ENCODE data around the gene TSPAN32. TPM values are rescaled to one million over a fixed set of nuclear protein-coding genes. Genes with fewer than 3 reads are reported as not detected.

The TSPAN32 gene
- total RNA-seq, 2 experiments from 2014 or later, result 77.6 to 98.9 TPM

- no peaks in the 10 kb centered on the region for H3K27me3 Mint-ChIP-seq
- H3K4me3 Mint-ChIP-seq, result no peak overlapping the region
- ChIA-PET POLR2A (no interaction called here), CTCF (interaction anchor here (1.0 to 1.2 kb wide), 2 partner anchors 12 to 14 kb away, joined by 3 read pairs; no protein-coding TSS in a partner anchor)
- H3K27ac Mint-ChIP-seq, result no peak overlapping the region
- H3K9me3 Mint-ChIP-seq, result no peaks in the 10 kb centered on the region
- DNase-seq, result no peak
- H3K36me3 Mint-ChIP-seq (ENCODE audit: low read depth), result no peaks in the 10 kb centered on the region
- peaks cover 19% of the 10 kb centered on the region for H3K4me1 Mint-ChIP-seq
Measured at GRCh38 chr11:2263071-2263565, 38.7 kb upstream of the TSPAN32 start.

DNA sequence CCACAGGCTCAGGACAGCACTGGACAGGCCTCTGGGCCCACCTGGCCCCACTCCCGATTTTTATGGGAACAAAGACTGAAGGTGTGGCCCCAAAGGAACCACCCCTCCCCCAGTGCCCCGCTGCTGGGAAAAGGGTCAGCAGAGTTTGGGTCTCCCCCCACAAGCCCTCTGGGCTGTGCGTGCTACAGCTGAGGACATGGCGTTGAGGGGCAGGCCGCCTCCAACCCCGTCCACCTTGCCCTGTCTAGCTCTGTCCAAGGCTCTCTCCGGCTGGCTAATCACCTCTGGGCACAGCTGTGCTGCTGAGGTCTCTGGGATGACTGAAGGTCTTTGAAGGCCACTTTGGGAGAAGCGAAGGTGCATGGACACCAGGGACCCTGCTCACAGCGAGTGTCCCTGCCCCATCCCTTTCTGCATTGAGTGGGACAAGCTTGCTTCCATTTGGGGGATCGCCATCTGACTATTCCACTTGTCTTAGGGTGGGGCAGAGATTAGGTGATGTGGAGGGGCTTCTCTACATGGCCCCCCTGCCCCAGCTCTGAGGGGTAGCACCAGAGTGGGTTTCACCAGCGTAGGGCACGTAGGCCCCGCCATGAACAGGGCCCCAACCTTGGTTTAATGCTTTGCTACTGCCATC, 38.0 kb upstream of the TSPAN32 start:
- H3K27me3 Mint-ChIP-seq, result peaks cover 4% of the 10 kb centered on the region
- H3K9me3 Mint-ChIP-seq, result no peaks in the 10 kb centered on the region
- no peaks in the 10 kb centered on the region for H3K36me3 Mint-ChIP-seq (ENCODE audit: low read depth)
- DNase-seq, result no peak
- H3K4me1 Mint-ChIP-seq, result peaks cover 22% of the 10 kb centered on the region
- no peak overlapping the region for H3K4me3 Mint-ChIP-seq
- H3K27ac Mint-ChIP-seq, result no peak overlapping the region
- ChIA-PET POLR2A (no interaction called here), CTCF (interaction anchor here (1.2 kb wide), 1 partner anchor 11 kb away, joined by 3 read pairs; no protein-coding TSS in a partner anchor)

DNA sequence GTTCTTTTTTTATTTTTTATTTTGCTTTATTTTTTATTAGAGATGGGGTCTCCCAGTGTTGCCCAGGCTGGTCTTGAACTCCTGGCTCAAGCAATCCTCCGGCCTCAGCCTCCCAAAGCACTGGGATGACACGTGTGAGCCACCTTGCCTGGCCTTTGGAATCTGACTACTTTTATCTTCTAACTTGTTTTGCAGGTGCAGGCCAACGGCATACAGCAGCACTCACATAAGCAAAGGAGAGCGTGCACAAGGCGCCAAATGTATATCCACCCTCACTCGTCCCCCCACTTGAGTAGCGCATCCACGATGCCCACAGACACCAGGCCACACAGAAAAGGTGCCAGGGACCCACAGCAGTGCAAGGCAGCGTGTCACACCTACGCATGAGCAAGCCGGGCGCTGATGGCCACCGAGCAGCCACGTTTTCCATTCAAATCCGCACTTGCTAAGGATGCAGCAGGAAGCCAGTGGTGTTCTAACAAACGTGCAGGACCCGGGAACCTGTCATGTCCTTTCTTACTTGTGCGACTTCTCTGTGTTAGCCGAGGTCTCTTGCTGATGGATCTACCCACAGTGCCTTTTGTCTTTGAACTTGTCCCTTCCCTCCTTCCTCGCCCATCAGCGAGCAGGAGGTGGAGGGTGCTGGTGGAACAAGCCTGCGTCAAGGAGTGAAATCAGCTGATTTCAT, 37.3 kb upstream of the TSPAN32 start:
- no peak for DNase-seq
- no peaks in the 10 kb centered on the region for H3K36me3 Mint-ChIP-seq (ENCODE audit: low read depth)
- H3K9me3 Mint-ChIP-seq, result no peaks in the 10 kb centered on the region
- ChIA-PET CTCF (no interaction called here), POLR2A (no interaction called here)
- no peak overlapping the region for H3K4me3 Mint-ChIP-seq
- H3K4me1 Mint-ChIP-seq, result peaks cover 22% of the 10 kb centered on the region
- H3K27me3 Mint-ChIP-seq, result peaks cover 4% of the 10 kb centered on the region
- H3K27ac Mint-ChIP-seq, result no peak overlapping the region

- Mint-ChIP-seq H3K36me3 (ENCODE audit: low read depth) (no peaks in the 10 kb centered on the region), H3K4me1 (peaks cover 22% of the 10 kb centered on the region), H3K4me3 (no peak overlapping the region), H3K9me3 (no peaks in the 10 kb centered on the region), H3K27me3 (peaks cover 5% of the 10 kb centered on the region), H3K27ac (peak overlapping the region; percentile 80)
- ChIA-PET CTCF (no interaction called here), POLR2A (no interaction called here)
- peak; percentile 38 for DNase-seq
Measured at GRCh38 chr11:2265396-2265795, 36.4 kb upstream of the TSPAN32 start.

DNA sequence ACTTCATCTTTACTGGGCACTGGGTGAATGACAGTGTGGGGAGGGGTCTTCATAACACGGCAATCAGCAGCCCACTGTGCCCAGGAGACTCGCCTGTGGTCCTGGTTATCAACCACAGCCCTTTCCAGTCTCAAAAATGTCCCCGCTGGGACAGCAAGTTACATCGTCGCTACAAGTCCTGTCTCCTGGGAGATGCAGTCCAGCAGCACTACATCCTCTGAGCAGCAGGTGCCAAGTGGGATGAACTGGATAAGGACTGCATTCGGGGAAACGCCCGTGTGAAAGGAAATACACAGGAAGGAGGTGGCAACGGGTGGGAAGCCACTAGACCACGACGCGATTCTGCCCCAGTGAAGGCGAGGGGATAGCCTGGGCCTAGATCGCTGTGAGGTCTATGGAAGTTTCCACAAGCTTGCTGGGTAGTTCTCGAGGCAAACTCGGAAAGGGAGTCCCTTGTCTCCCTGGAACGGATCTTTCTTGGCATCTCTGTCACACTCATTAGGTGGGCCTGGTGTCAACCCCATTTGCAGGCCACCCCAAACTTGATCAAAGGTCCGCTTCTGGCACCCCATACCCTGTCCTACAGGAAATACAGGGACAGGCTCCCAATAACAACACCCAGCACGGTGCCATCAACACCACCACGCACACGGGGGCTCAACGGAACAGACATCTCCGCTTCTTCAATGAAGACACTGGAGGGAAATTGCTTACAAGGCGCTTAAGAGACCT, 35.8 kb upstream of the TSPAN32 start:
- ChIA-PET POLR2A (no interaction called here), CTCF (no interaction called here)
- H3K27me3 Mint-ChIP-seq, result peaks cover 8% of the 10 kb centered on the region
- DNase-seq, result no peak
- peaks cover 25% of the 10 kb centered on the region for H3K4me1 Mint-ChIP-seq
- H3K36me3 Mint-ChIP-seq (ENCODE audit: low read depth), result no peaks in the 10 kb centered on the region
- no peak overlapping the region for H3K4me3 Mint-ChIP-seq
- no peaks in the 10 kb centered on the region for H3K9me3 Mint-ChIP-seq
- peak overlapping the region; percentile 80 for H3K27ac Mint-ChIP-seq

- no peak overlapping the region for H3K27ac Mint-ChIP-seq
- H3K4me3 Mint-ChIP-seq, result no peak overlapping the region
- no peaks in the 10 kb centered on the region for H3K36me3 Mint-ChIP-seq (ENCODE audit: low read depth)
- no peak for DNase-seq
- ChIA-PET POLR2A (no interaction called here), CTCF (interaction anchor here (1.2 kb wide), 1 partner anchor 36 kb away, joined by 3 read pairs; no protein-coding TSS in a partner anchor)
- H3K4me1 Mint-ChIP-seq, result peaks cover 27% of the 10 kb centered on the region
- peaks cover 11% of the 10 kb centered on the region for H3K27me3 Mint-ChIP-seq
- H3K9me3 Mint-ChIP-seq, result no peaks in the 10 kb centered on the region
Measured at GRCh38 chr11:2266586-2267305, 35.1 kb upstream of the TSPAN32 start.

- POLR2A ChIA-PET, result no interaction called here
- Mint-ChIP-seq H3K27ac (no peak overlapping the region), H3K9me3 (no peaks in the 10 kb centered on the region), H3K4me1 (peaks cover 27% of the 10 kb centered on the region), H3K27me3 (peaks cover 14% of the 10 kb centered on the region), H3K36me3 (ENCODE audit: low read depth) (no peaks in the 10 kb centered on the region), H3K4me3 (no peak overlapping the region)
- CTCF ChIA-PET, result interaction anchor here (1.2 kb wide), 1 partner anchor 35 kb away, joined by 3 read pairs; no protein-coding TSS in a partner anchor
- DNase-seq, result no peak
Measured at GRCh38 chr11:2267306-2267850, 34.4 kb upstream of the TSPAN32 start.

- no peak for DNase-seq
- Mint-ChIP-seq H3K4me3 (peak overlapping the region; percentile 26), H3K4me1 (peaks cover 27% of the 10 kb centered on the region), H3K9me3 (no peaks in the 10 kb centered on the region), H3K36me3 (ENCODE audit: low read depth) (no peaks in the 10 kb centered on the region), H3K27me3 (peaks cover 21% of the 10 kb centered on the region), H3K27ac (no peak overlapping the region)
- ChIA-PET CTCF (interaction anchor here (1.2 to 1.3 kb wide), 2 partner anchors 15 to 35 kb away, joined by 3 to 4 read pairs; no protein-coding TSS in a partner anchor), POLR2A (no interaction called here)
Measured at GRCh38 chr11:2267851-2268728, 33.7 kb upstream of the TSPAN32 start.

GRCh38 chr11:2268729-2269600, 32.8 kb upstream of the TSPAN32 start:
- H3K27ac Mint-ChIP-seq, result no peak overlapping the region
- peaks cover 24% of the 10 kb centered on the region for H3K27me3 Mint-ChIP-seq
- H3K36me3 Mint-ChIP-seq (ENCODE audit: low read depth), result no peaks in the 10 kb centered on the region
- CTCF ChIA-PET, result interaction anchor here (1.0 to 1.4 kb wide), 5 partner anchors 10 to 37 kb away, joined by 3 to 5 read pairs (median 3); no protein-coding TSS in a partner anchor
- peak; percentile 47 for DNase-seq
- peak overlapping the region; percentile 38 for H3K4me3 Mint-ChIP-seq
- no peaks in the 10 kb centered on the region for H3K9me3 Mint-ChIP-seq
- H3K4me1 Mint-ChIP-seq, result peaks cover 27% of the 10 kb centered on the region
- POLR2A ChIA-PET, result no interaction called here

GRCh38 chr11:2269601-2270321, 32.1 kb upstream of the TSPAN32 start:
- no peaks in the 10 kb centered on the region for H3K36me3 Mint-ChIP-seq (ENCODE audit: low read depth)
- DNase-seq, result peak; percentile 62
- POLR2A ChIA-PET, result no interaction called here
- H3K27ac Mint-ChIP-seq, result no peak overlapping the region
- CTCF ChIA-PET, result interaction anchor here (0.7 to 1.4 kb wide), 6 partner anchors 9 to 61 kb away, joined by 3 to 5 read pairs (median 3); no protein-coding TSS in a partner anchor
- H3K4me3 Mint-ChIP-seq, result no peak overlapping the region
- H3K27me3 Mint-ChIP-seq, result peaks cover 29% of the 10 kb centered on the region
- peaks cover 27% of the 10 kb centered on the region for H3K4me1 Mint-ChIP-seq
- no peaks in the 10 kb centered on the region for H3K9me3 Mint-ChIP-seq

Data from activated CD4-positive, alpha-beta T cell treated with anti-CD3 and anti-CD28 coated beads, Interleukin-2, amount 10 ng/mL, durations not matched to agents 7 days and 5 days (primary cell).